Lower leg skin (tissue), 4 donors: ENCODE measurements around the gene PWP2. TPM values are rescaled to one million over a fixed set of nuclear protein-coding genes. Genes with fewer than 3 reads are reported as not detected.
A peak's percentile ranks its signal among the peaks of the same experiment; 100 is the strongest.
"Not testable (repeated sequence)": the region's sequence is repeated elsewhere in the genome, so short reads cannot be mapped to it uniquely, and the experiment has no call there.

Source experiments
- DNase-seq, 2 donors: peaks; one replicate each; pipeline ENCODE4 v3.0.0-alpha.2; 2019; ENCODE audit warnings: low spot score in 2 of 2
- H3K4me3 ChIP-seq: fragments of 200-600 bp; sonication (generic); 2 replicates; pipeline ENCODE4 v1.5.1; 2017; ENCODE audit warnings: mild to moderate bottlenecking, low read depth; ENCODE audit not compliant: poor library complexity, severe bottlenecking
- POLR2A ChIP-seq, 2 donors: fragments of 450-650 bp; IDR thresholded peaks; one replicate each; pipeline ENCODE4 v1.6.1; 2016 to 2017; ENCODE audit warnings: antibody characterized with exemption in 2 of 2, mild to moderate bottlenecking in 1 of 2, moderate library complexity in 1 of 2
- WGBS, 2 donors: methylation state at CpG; one replicate each; pipeline ENCODE4 v1.1.5; 2018; 5-methylcytosine and 5-hydroxymethylcytosine counted together
- intact Hi-C: fragments of 100-400 bp; cut with DNase I; formaldehyde crosslinking; loops from one replicate; pipeline ENCODE4 v1.15.0; 2023; ENCODE audit warnings: low total_unique reads
- total RNA-seq, 4 donors: library from RNA; depleted of rRNA; stranded (reverse); fragments of >200 nt; gene quantifications; one replicate each; pipeline ENCODE4 v1.1.0, GENCODE V29; 2016
- TF ChIP-seq, protein P1 (sequence below), 3 donors: fragments of 450-650 bp; IDR thresholded peaks; one replicate each; pipeline ENCODE4 v1.5.1; 2016; ENCODE audit warnings: antibody characterized with exemption in 3 of 3, mild to moderate bottlenecking in 3 of 3, moderate library complexity in 2 of 3

The PWP2 gene
- total RNA-seq, 4 donors from 2014 or later, result 3.0 to 21.6 (median 13.2) TPM

DNA sequence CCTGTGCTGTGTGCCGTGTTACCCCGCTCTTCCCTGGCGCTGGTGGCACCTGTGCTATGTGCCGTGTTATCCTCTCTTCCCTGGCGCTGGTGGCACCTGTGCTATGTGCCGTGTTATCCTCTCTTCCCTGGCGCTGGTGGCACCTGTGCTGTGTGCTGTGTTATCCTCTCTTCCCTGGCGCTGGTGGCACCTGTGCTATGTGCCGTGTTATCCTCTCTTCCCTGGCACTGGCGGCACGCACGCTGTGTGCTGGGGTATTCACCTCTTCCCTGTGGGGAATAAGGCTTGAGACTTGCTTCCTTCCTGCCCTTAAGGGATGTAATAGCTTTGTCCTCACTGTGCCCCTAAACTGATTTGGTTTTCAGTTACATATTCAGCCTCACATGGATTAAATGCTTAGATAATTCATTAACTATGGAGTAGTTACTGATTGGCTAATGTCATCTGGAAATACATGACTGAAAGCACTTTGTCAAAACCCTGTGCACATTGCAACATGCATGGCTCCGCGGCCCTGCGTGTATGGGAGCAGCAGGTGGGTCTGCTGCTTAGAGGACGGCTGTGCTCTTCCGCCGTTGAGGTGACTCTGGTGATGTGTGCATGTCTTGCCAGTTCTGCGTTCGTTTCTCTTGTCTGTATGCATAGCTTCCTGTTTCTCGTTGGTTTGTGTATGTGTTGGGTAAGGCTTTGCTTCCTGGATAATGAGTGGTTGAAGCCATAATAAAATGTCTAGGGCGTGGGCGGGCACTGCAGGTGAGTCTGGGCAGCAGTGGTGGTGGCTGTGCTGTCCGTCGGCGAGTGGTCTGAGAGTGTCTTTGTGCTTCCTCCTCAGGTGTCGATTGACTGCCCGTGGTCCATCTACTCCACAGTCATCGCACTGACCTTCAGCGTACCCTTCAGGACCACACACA lies 17.9 kb upstream of the PWP2 start:
- TF ChIP-seq, protein P1, sequence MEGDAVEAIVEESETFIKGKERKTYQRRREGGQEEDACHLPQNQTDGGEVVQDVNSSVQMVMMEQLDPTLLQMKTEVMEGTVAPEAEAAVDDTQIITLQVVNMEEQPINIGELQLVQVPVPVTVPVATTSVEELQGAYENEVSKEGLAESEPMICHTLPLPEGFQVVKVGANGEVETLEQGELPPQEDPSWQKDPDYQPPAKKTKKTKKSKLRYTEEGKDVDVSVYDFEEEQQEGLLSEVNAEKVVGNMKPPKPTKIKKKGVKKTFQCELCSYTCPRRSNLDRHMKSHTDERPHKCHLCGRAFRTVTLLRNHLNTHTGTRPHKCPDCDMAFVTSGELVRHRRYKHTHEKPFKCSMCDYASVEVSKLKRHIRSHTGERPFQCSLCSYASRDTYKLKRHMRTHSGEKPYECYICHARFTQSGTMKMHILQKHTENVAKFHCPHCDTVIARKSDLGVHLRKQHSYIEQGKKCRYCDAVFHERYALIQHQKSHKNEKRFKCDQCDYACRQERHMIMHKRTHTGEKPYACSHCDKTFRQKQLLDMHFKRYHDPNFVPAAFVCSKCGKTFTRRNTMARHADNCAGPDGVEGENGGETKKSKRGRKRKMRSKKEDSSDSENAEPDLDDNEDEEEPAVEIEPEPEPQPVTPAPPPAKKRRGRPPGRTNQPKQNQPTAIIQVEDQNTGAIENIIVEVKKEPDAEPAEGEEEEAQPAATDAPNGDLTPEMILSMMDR (IDR thresholded peaks at IDR 0.05), result no peak
- no peak for TF ChIP-seq POLR2A (IDR thresholded peaks at IDR 0.05)
- WGBS, 2 donors, result 91 to 92% methylated on average over 30 of the region's 30 CpGs
- no peak overlapping the region for H3K4me3 ChIP-seq
- peak in 1 of 2 donors; percentile 68 for DNase-seq
- intact Hi-C loops, result no loop called here

DNA sequence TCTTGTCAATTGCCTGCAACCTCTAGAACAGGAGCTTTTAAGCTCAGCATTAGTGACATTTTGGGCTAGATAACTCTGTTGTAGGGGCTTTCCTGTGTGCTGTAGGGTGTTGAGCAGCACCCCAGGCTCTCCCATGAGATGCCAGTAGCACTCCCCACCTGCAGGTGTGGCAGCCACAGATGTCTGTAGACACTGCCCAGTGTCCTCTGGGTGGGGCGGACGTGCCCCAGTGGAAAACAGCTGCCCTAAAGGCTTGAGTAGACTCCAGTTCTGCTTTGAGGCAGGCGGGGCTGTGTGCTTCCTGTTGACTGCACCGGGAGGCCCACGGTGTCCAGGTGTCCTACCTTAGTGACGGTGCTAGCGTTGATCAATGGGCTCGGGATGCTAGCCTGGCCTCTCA lies 16.9 kb upstream of the PWP2 start:
- TF ChIP-seq, protein P1 (IDR thresholded peaks at IDR 0.05), result no peak
- no peak for TF ChIP-seq POLR2A (IDR thresholded peaks at IDR 0.05)
- 86 to 91% methylated on average over 6 to 8 of the region's 8 CpGs for WGBS, 2 donors
- no peak overlapping the region for H3K4me3 ChIP-seq
- intact Hi-C loops, result no loop called here
- peak; percentile 12 to 78 for DNase-seq

DNA sequence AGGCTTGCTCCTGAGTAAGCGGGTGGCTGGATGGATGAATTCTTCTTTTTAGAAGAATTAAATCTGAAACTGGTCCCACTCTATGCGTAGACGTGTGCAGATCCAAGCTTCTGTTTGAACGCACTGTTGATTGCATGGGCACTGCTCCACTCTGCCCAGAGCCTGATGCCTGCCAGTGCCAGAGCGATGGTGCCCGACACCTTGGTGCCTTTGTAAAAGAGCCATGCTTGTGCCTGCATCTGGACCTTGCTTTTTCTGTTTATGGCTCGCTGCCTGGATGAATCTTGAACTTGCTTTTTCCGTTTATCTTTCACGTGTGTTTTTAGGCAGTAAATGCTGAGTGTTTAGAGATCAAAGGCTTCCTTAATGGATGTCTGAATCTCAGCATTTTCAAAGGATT lies 15.0 kb upstream of the PWP2 start:
- intact Hi-C loops, result no loop called here
- H3K4me3 ChIP-seq, result no peak overlapping the region
- WGBS, 2 donors, result 91 to 92% methylated on average over 9 of the region's 9 CpGs
- TF ChIP-seq, protein P1 (IDR thresholded peaks at IDR 0.05), result no peak
- no peak for TF ChIP-seq POLR2A (IDR thresholded peaks at IDR 0.05)
- DNase-seq, result peak; percentile 5 to 42

- no peak overlapping the region for H3K4me3 ChIP-seq
- intact Hi-C loops, result no loop called here
- TF ChIP-seq, protein P1 (IDR thresholded peaks at IDR 0.05), result no peak
- no peak for TF ChIP-seq POLR2A (IDR thresholded peaks at IDR 0.05)
- DNase-seq, result peak in 1 of 2 donors; percentile 61
- WGBS, 2 donors, result 84 to 87% methylated on average over 9 of the region's 9 CpGs
Observed at GRCh38 chr21:44093761-44094160, 13.4 kb upstream of the PWP2 start.

DNA sequence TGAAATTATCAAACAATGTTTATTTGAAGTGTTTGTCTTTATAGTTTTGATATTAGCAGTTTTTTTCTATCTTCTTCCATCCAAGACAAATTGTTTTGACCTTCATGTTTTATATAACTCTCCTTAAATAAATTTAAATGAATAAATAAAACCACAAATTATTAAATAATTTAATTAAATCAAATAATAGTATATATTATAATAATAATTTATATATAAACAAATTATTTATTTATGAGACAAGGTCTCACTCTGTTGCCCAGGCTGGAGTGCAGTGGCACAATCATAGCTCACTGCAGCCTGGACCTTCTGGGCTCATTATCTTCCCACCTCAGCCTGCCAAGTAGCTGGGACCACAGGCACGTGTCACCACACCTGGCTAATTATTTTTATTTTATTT lies 12.4 kb upstream of the PWP2 start:
- intact Hi-C loops, result no loop called here
- 64 to 74% methylated on average over 1 of the region's 1 CpG for WGBS, 2 donors
- TF ChIP-seq, protein P1 (IDR thresholded peaks at IDR 0.05), result no peak
- no peak for TF ChIP-seq POLR2A (IDR thresholded peaks at IDR 0.05)
- no peak for DNase-seq
- H3K4me3 ChIP-seq, result no peak overlapping the region

GRCh38 chr21:44098507-44098906 lies 8.7 kb upstream of the PWP2 start:
- intact Hi-C loops, DNase-seq, H3K4me3 ChIP-seq: not testable (repeated sequence)
- no CpG with 5 or more reads among the region's 6 CpGs for WGBS, 2 donors

DNA sequence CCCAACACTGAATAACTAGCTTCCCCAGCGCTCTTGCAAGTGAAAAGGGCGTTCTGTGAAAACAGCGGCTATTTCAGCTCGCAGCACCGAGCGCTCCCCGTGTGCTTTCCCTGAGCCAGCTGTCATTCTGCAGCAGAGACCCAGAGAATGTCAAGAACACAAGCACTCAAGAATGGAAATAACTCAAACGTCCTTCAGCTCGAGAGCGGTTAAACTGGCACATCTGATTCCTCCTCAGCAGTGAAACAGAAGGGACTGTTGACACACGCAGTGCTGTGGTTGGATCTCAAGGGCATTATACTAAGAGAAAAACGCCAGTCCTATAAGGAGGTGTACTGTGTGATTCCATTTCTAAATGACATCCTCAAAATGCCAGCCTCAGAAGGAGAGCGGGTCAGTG lies 8.2 kb upstream of the PWP2 start:
- H3K4me3 ChIP-seq, DNase-seq, intact Hi-C loops: not testable (repeated sequence)
- no CpG with 5 or more reads among the region's 13 CpGs for WGBS, 2 donors

DNA sequence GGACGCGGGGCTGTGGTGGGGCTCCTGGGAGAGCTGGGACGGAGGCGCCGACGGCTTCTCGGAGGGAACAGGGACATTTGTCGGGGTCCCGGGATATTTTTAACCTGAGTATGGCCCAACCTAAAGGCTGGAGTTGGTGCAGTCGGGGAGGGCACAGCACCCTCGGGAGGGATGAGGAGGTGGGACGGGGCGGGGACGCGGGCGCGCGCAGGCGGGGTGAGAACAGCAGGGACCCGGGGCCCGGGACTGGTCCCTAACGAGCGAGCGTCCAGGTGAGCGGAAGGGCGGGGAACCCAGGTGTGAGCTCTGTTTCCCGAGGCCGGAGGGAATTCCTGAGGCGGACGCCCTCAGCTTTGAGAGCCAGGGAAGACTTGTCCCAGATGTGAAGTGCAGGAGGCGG lies 390 bp downstream of the PWP2 start:
- intact Hi-C loops, H3K4me3 ChIP-seq, DNase-seq: not testable (repeated sequence)
- WGBS, 2 donors, result no CpG with 5 or more reads among the region's 31 CpGs

- WGBS, 2 donors, result no CpG with 5 or more reads among the region's 33 CpGs
- H3K4me3 ChIP-seq, DNase-seq, intact Hi-C loops: not testable (repeated sequence)
Observed at GRCh38 chr21:44113702-44114371, 6.6 kb downstream of the PWP2 start.
